ENCODE measurements around the gene GALNT9.
"Not testable (repeated sequence)": the region's sequence is repeated elsewhere in the genome, so short reads cannot be mapped to it uniquely, and the experiment has no call there.

GALNT9 gene

DNA sequence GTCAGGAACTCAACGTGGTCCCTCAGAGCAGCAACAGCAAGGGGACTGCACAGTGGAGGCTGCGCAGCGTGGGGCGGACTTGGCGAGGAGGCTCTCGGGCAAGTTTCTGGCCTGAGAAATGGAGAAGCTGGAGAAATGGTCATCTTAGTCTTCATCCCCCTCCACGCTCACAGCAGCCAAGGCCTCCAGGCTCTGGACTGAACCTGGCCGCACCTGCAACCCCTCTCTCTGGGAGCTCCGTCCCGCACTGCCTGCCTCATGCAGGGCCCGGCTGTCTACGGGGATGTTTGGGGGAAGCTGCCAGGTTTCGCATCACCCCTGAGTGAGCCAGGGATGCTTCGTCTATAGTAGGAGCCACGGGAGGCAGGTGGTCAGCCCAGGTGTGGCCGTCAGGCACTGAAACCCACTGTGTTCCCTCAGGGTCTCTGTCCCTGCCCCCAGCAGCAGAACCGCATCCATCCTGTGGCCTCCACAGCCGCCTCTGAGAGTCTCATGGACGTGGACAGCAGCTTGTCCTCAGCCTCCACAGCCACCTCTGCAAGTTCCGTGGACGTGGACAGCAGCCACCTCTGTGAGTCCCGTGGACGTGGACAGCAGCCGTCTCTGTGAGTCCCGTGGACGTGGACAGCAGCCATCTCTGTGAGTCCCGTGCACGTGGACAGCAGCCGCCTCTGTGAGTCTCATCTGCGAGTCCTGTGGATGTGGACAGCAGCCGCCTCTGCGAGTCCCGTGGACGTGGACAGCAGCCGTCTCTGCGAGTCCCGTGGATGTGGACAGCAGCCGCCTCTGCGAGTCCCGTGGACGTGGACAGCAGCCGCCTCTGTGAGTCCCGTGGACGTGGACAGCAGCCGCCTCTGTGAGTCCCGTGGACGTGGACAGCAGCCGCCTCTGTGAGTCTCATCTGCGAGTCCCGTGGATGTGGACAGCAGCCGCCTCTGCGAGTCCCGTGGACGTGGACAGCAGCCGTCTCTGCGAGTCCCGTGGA lies 29.1 kb upstream of the GALNT9 start:
- not testable (repeated sequence) for H3K27ac ChIP-seq (ENCODE audit: low read length); H3K9me3 ChIP-seq (ENCODE audit: control insufficient read depth, insufficient read depth, low read length); H3K27me3 ChIP-seq (ENCODE audit: control insufficient read depth, insufficient read depth, low read length); H3K36me3 ChIP-seq (ENCODE audit: control insufficient read depth, insufficient read depth, low read length); H3K4me1 ChIP-seq (ENCODE audit: control insufficient read depth, insufficient read depth, low read length); DNase-seq (ENCODE audit: low read depth, low spot score); H3K4me3 ChIP-seq (ENCODE audit: low read length)
- no CpG with 5 or more reads among the region's 57 CpGs for WGBS (ENCODE audit: insufficient coverage, insufficient read length)

DNA sequence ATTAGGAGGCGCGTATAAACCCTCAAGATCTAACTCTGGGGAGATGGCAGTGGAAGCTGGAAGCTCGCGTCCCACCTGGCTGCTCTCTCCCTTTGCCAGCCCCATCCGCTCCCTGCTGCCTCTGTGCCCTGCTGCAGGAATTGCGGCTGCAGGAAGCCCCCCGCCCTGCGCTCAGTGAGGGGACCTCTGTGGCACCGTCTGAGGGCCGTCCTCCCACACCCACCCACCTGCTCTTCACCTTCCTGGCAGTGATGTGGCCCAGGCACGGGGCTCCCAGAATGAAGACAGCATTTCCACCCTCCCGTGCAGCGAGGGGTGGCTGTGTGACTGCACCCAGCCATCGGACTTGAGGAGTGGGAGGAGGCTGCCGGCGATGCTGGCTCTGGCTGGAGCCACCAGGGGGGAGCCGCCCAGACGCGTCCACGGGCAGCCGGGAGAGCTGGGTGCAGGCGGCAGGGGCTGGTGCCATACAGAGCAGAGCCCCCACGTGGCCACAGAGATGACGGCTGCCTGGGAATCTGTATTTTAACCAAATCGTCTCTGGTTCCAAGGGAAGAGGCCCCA lies 28.3 kb upstream of the GALNT9 start:
- peaks cover 1% of the 10 kb centered on the region; the same call in 1 of the 2 replicates for H3K4me1 ChIP-seq (ENCODE audit: control insufficient read depth, insufficient read depth, low read length)
- no peaks in the 10 kb centered on the region for H3K27me3 ChIP-seq (ENCODE audit: control insufficient read depth, insufficient read depth, low read length)
- no peak overlapping the region for H3K4me3 ChIP-seq (ENCODE audit: low read length)
- no peaks in the 10 kb centered on the region for H3K36me3 ChIP-seq (ENCODE audit: control insufficient read depth, insufficient read depth, low read length)
- DNase-seq (ENCODE audit: low read depth, low spot score): no peak
- no CpG with 5 or more reads among the region's 25 CpGs for WGBS (ENCODE audit: insufficient coverage, insufficient read length)
- H3K9me3 ChIP-seq (ENCODE audit: control insufficient read depth, insufficient read depth, low read length): no peaks in the 10 kb centered on the region
- H3K27ac ChIP-seq (ENCODE audit: low read length): no peak overlapping the region

DNA sequence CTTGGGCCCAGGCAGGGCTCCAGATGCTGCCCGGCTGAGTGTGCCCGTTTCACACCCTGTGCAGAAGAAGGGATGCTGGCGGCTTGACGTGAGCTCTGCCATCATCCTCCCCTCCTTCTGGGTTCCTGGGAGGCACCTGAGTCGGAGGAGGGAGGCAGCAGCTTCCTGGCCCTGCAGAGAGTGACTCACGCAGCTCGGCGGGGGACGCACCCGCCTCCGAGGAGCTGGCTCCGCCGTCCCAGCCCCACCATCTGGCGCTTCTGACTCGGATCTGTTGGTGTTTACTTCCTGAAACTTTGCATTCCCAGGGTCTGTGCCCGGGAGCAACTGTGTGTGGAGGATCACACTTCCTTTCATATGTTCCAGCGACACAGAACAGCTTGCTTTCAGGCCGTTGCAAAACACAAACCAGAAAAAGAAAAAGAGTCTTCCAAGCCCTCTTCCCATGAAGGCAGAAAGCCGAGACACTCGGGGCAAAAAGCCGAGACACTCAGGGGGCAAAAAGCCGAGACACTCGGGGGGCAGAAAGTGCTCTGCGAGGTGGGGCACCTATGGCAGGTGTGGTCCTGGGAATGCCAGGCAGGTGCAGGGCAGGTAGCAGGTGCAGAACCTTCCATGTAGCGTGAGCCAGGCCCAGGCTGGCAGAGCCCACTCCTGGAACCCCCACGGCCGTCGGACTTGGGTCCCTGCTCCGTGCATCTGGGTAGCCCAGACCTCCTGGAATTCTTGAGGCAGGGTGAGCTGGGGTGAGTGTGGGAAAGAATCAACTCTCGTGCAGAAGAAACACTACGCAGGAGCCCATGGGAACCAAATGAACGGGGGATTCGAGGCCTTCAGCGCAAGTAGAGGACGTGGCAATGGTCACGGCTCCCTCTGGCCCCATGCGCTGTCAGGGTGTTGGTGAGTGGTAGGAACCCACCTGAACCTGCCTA lies 27.6 kb upstream of the GALNT9 start:
- no CpG with 5 or more reads among the region's 37 CpGs for WGBS (ENCODE audit: insufficient coverage, insufficient read length)
- no peak overlapping the region for H3K4me3 ChIP-seq (ENCODE audit: low read length)
- no peaks in the 10 kb centered on the region for H3K36me3 ChIP-seq (ENCODE audit: control insufficient read depth, insufficient read depth, low read length)
- H3K9me3 ChIP-seq (ENCODE audit: control insufficient read depth, insufficient read depth, low read length): no peaks in the 10 kb centered on the region
- H3K27me3 ChIP-seq (ENCODE audit: control insufficient read depth, insufficient read depth, low read length): no peaks in the 10 kb centered on the region
- peaks cover 1% of the 10 kb centered on the region; the same call in 1 of the 2 replicates for H3K4me1 ChIP-seq (ENCODE audit: control insufficient read depth, insufficient read depth, low read length)
- no peak for DNase-seq (ENCODE audit: low read depth, low spot score)
- H3K27ac ChIP-seq (ENCODE audit: low read length): no peak overlapping the region

DNA sequence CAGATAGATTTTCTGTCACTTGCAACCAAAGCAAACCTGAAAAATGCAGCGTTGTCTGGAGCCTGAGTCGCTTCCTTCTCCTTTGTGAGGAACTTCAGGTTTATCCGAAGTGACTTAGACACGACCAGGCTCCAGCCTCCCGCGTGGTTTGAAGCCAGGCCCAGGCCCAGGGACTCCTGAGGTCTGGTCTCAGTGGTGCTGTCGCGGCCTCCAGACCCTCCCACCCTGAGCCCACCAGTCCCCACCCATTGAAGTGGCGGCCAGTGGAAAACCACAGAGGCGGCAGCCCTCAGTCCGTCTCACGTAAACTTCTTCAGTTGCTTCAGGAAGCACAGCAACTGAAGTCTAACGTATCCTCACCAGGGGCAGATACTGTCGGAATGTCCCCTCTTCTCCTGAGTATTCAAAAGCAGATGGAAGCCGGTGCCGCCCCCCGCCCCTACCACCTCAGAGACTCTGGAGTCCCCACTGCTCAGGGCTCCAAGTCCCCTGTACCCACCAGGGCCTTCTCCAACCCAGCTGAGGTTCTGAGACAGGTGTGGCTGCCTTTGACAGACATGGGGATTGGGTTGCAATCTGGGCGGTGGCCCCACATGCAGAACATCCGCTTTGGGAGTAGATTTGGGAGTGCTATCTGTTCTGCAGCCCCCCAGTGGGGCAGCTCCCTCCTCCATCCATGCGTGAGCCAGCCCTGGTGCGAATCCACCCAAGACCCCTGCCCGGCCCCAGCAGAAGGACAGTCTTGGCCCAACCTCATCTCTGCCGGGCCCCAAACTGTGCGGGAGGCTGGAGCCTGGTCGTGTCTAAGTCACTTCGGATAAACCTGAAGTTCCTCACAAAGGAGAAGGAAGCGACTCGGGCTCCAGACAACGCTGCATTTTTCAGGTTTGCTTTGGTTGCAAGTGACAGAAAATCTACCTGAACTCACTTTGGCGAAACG lies 26.6 kb upstream of the GALNT9 start:
- H3K9me3 ChIP-seq (ENCODE audit: control insufficient read depth, insufficient read depth, low read length): no peaks in the 10 kb centered on the region
- H3K4me3 ChIP-seq (ENCODE audit: low read length): no peak overlapping the region
- H3K27me3 ChIP-seq (ENCODE audit: control insufficient read depth, insufficient read depth, low read length): no peaks in the 10 kb centered on the region
- no peaks in the 10 kb centered on the region for H3K36me3 ChIP-seq (ENCODE audit: control insufficient read depth, insufficient read depth, low read length)
- no peak overlapping the region for H3K27ac ChIP-seq (ENCODE audit: low read length)
- DNase-seq (ENCODE audit: low read depth, low spot score): no peak
- no CpG with 5 or more reads among the region's 31 CpGs for WGBS (ENCODE audit: insufficient coverage, insufficient read length)
- H3K4me1 ChIP-seq (ENCODE audit: control insufficient read depth, insufficient read depth, low read length): peaks cover 1% of the 10 kb centered on the region; the same call in 1 of the 2 replicates

DNA sequence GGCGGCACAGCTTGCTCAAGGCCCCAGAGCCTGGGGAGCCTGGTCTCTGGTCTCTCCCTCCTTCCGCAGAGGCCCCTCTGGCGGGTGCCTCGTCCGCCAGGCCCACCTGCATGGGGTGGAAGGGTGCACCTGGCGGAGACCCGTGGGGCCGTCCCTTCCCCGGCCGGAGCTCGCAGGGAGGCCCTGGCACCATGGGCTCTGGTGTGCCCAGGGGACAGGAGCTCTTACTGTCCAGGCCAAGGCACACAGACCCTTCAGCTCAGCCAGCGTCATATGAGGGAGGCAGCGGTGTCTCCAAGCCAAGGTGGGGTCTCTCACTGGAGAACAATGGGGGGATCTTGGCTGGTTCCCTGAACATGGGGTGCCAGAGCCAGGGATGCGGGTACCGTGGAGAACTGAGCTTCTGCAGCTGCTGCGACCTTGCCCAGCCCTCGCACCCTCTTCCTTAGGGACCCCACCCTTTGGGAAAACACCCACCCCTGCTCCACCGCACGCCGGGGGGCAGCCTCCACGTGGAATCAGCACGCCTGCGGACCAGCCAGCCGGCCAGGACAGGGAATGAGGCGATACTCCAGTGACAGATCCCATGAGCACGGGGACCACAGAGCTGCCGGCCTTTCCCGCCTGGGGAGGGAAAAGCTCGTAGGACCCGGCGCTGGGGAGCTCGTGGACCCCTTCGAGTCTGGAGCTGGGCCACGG lies 25.7 kb upstream of the GALNT9 start:
- H3K9me3 ChIP-seq (ENCODE audit: control insufficient read depth, insufficient read depth, low read length): no peaks in the 10 kb centered on the region
- H3K4me1 ChIP-seq (ENCODE audit: control insufficient read depth, insufficient read depth, low read length): peaks cover 1% of the 10 kb centered on the region; the same call in 1 of the 2 replicates
- H3K4me3 ChIP-seq (ENCODE audit: low read length): no peak overlapping the region
- no peaks in the 10 kb centered on the region for H3K36me3 ChIP-seq (ENCODE audit: control insufficient read depth, insufficient read depth, low read length)
- no peak for DNase-seq (ENCODE audit: low read depth, low spot score)
- H3K27ac ChIP-seq (ENCODE audit: low read length): no peak overlapping the region
- no CpG with 5 or more reads among the region's 34 CpGs for WGBS (ENCODE audit: insufficient coverage, insufficient read length)
- H3K27me3 ChIP-seq (ENCODE audit: control insufficient read depth, insufficient read depth, low read length): no peaks in the 10 kb centered on the region

DNA sequence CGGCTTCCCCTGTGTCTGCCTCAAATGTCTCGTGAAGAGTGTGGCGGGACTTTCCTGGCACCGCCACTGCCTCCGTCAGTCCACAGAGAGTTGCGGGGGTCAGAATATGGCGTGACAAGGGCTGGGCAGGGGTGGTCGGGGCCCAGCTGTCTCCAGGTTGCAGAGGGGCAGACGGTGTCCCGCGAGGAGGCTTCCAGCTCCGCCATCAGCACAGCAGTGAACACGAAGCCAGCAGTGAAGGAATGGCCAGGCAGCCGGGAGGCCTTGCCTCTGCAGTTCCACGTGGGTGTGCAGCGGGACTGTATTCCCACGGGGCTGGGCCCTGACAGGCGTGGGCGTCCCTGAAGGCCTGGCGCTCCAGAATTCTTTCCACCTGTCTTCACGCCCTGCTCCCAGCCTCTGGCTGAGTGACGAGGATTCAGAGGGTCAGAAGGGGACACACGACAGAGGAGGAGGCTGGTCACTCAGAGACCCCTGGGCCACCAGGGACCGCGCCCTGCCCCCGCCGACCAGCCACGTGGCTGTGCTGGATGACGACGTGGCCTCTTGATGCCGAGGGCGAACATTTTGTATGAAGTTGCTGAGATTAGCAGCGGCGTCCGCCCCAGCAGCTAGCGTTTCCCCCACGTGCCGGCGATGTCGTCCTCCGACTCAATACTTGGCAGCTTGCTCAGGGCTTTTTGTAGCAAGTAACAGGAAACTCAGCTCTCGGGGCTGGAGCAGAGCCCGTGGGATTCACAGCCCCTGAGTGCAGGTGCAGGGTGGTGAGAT lies 25.0 kb upstream of the GALNT9 start:
- H3K4me1 ChIP-seq (ENCODE audit: control insufficient read depth, insufficient read depth, low read length): peaks cover 1% of the 10 kb centered on the region; the same call in 1 of the 2 replicates
- DNase-seq (ENCODE audit: low read depth, low spot score): no peak
- no peaks in the 10 kb centered on the region for H3K36me3 ChIP-seq (ENCODE audit: control insufficient read depth, insufficient read depth, low read length)
- H3K27me3 ChIP-seq (ENCODE audit: control insufficient read depth, insufficient read depth, low read length): no peaks in the 10 kb centered on the region
- no CpG with 5 or more reads among the region's 43 CpGs for WGBS (ENCODE audit: insufficient coverage, insufficient read length)
- H3K27ac ChIP-seq (ENCODE audit: low read length): no peak overlapping the region
- H3K9me3 ChIP-seq (ENCODE audit: control insufficient read depth, insufficient read depth, low read length): no peaks in the 10 kb centered on the region
- no peak overlapping the region for H3K4me3 ChIP-seq (ENCODE audit: low read length)

DNA sequence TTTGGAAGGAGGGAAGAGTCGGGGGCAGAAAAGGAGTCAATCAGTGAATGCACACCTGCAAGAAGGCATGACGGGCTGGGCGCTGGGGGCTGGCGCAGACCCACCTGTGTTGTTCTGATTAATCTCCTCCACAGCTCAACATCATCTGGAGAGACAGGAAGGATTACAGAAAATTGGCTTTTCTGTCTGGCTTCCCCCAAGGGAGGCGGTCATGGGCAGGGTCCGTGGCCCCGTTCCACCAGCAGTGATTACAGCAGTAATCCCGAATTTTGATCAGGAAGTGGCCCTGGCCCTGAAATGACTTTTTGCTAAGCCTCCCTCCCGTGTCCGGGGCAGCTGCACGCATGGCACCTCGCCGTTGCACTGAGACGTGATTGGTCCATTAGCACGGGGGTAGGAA lies 24.4 kb upstream of the GALNT9 start:
- no peak for DNase-seq (ENCODE audit: low read depth, low spot score)
- Histone ChIP-seq H3K36me3 (ENCODE audit: control insufficient read depth, insufficient read depth, low read length) (no peaks in the 10 kb centered on the region), H3K4me3 (ENCODE audit: low read length) (no peak overlapping the region), H3K27ac (ENCODE audit: low read length) (no peak overlapping the region), H3K9me3 (ENCODE audit: control insufficient read depth, insufficient read depth, low read length) (no peaks in the 10 kb centered on the region), H3K27me3 (ENCODE audit: control insufficient read depth, insufficient read depth, low read length) (no peaks in the 10 kb centered on the region), H3K4me1 (ENCODE audit: control insufficient read depth, insufficient read depth, low read length) (peaks cover 1% of the 10 kb centered on the region; the same call in 1 of the 2 replicates)
- WGBS (ENCODE audit: insufficient coverage, insufficient read length): no CpG with 5 or more reads among the region's 15 CpGs

DNA sequence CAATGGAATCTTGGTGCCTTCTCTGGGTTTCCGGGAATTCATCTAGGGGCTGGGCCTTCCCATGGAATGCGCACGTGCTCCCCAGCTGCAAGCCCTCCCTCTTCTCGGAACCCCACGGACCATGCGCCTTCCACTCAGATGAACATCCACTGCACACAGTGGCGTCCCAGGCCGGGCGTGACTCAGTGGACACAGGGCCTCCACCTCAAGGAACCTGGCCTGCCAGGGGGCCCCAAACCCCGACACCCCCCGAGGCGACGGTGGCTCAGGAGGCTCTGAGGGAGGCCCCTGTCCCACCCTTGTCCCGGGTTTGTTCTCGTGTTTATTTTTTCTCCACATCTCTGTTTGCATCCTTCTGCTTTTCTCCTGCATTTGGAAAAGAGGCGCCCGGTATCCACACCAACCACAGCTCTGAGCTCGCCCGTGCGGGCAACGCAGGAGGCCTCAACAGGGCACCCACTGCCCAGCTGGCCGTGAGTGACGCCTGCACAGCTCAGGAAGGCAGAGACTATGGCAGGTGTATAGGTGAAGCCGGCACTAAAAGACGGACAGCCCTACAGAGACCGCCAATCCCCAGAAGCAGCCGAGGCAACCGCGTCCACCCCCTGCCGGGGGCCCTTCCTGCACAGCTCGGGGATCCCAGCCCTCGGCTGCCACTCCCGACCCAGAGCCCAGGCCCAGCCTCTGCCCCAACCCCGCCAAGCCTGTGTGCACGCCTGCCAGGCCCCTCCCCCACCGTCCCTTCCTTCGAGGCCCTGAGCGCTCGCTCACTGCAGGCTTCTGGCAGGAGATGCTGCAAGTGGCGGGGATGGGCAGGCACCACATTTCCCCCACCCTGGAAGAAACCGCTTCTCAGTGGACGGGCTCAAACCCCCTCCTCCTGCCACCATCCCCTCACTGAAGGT lies 23.8 kb upstream of the GALNT9 start:
- no peaks in the 10 kb centered on the region for H3K27me3 ChIP-seq (ENCODE audit: control insufficient read depth, insufficient read depth, low read length)
- WGBS (ENCODE audit: insufficient coverage, insufficient read length): no CpG with 5 or more reads among the region's 42 CpGs
- no peaks in the 10 kb centered on the region for H3K36me3 ChIP-seq (ENCODE audit: control insufficient read depth, insufficient read depth, low read length)

More for the DNA sequence above, 23.8 kb upstream of the GALNT9 start:
- Histone ChIP-seq H3K27ac (ENCODE audit: low read length) (no peak overlapping the region), H3K4me3 (ENCODE audit: low read length) (no peak overlapping the region), H3K4me1 (ENCODE audit: control insufficient read depth, insufficient read depth, low read length) (peaks cover 1% of the 10 kb centered on the region; the same call in 1 of the 2 replicates), H3K9me3 (ENCODE audit: control insufficient read depth, insufficient read depth, low read length) (no peaks in the 10 kb centered on the region)
- DNase-seq (ENCODE audit: low read depth, low spot score): no peak

Data from iPS DF 6.9 (cell line).